T47D (cell line): ENCODE results near the gene GPLD1.
"Not testable (repeated sequence)": the region's sequence is repeated elsewhere in the genome, so short reads cannot be mapped to it uniquely, and the experiment has no call there.

Experiments
- DNase-seq, 2 experiments: peaks; one replicate each; pipeline versions ENCODE4 v3.0.0 to v3.0.0-alpha.2; 2011 to 2012; ENCODE audit warnings: low read depth in 1 of 2, low spot score in 1 of 2
- JUND ChIP-seq: IDR thresholded peaks from 2 replicates; pipeline ENCODE4 v1.6.1; 2012; ENCODE audit warnings: low read depth
- in situ Hi-C: cut with HindIII; loops from 2 replicates; pipeline ENCODE4 v1.10.0; 2016; ENCODE audit warnings: low sequenced_read_pairs, low pct_unique_long_range_greater_than_20kb

The GPLD1 gene

DNA sequence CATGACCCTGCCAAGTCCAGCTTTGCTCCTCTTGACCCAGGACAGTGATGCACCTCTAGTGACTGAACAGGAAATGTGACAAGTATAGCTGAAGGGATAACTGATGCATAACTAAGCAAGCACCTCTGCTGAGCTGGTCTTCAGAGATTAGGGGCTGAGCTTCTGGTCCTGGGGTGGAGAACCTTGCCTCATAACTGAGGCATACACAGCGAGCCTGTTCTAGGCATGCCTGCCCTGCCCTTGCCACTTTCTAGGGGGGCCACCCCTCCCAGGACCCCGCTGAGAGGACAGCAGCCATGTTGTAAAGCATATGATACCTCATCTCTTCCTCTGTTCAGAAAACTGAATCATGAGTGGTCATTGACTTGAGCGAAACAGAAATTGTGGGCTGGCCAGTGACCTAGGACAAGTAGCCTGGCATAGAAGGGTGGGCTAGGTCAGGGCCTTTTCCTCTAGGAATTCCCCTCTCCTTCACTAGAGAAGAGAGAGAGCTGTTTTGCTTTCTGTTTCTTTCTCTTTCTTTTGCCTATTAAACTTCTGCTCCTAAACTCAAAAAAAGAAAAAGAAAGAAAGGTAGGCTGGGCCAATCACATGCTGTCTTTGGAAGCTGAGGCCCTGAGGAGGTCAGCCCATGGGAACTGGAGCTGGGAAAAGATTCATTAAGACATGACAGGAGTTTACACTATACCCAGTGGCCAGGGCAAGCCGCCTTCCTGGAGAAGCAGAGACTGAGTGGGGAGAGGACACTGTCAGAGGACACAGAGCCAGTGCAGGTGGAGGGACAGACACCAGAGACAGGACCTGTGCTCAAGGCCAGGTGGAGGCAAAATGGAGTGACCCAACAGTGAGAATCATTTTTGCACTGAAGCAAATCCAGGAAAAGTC lies 28.5 kb upstream of the GPLD1 start:
- TF ChIP-seq JUND: no peak
- in situ Hi-C loops: no loop called here
- DNase-seq: no peak

DNA sequence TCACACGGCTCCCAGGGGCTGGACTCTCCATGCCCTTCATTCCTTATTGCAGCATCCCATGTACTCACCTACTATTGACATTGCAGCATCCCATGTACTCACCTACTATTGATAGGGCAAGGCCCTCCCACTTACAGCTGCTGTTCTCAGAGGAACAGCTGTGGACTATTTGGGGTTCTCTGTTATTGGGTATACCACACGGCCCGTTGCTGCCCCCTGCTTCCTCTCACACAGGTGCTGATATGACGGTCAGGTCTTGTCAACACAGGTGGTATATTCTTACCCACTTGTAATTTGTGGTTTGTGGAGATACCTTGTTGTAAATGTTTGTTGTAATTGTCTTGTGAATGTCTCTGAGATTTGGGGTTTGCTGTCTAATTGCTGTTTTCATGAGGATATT lies 24.2 kb upstream of the GPLD1 start:
- TF ChIP-seq JUND: no peak
- in situ Hi-C loops: no loop called here
- DNase-seq: no peak

DNA sequence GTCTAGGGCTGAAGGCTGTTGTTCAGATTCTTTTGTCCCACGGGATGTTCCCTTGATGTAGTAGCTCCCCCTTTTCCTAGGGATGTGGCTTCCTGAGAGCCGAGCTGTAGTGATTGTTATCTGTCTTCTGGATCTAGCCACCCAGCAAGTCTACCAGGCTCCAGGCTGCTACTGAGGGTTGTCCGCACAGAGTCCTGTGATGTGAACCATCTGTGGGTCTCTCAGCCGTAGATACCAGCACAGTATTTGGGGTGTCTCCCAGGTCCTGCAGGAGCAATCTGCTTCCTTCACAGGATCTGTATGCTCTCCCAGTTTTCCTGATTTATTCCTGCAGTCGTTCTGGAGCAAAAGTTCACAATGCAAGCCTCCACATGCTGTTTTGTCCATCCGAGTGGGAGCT lies 22.6 kb upstream of the GPLD1 start:
- in situ Hi-C loops, DNase-seq: not testable (repeated sequence)

DNA sequence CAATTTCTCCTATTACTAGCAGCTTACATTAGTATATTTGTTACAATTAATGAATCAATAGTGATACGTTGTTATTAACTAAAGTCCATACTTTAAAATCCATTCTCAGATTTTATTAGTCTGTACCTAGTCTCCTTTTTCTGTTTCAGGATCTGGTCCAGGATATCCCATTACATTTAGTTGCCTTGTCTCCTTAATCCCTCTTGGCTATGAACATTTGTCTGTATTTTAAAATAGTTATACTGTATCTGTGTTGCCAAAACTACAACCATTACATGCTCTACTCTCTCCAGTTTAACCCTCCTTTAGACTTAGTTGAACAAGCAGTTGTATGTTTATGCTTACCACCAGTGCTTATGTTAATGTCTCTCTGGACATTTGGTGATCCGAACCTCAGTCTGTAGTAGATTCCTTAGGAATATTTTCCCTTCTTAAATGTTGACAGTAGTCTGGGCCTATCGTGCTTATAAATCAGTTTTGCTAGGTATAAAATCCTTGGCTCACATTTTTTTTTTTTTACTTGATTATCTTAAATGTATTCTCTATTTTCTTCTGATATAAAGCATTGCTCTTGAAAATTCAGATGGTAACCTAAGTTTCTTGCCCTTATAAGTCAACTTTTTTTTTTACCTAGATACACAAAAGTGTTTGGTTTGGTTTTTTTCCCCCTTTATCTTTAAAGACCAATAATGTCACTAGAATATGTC lies 17.6 kb upstream of the GPLD1 start:
- in situ Hi-C loops: no loop called here
- DNase-seq: no peak

DNA sequence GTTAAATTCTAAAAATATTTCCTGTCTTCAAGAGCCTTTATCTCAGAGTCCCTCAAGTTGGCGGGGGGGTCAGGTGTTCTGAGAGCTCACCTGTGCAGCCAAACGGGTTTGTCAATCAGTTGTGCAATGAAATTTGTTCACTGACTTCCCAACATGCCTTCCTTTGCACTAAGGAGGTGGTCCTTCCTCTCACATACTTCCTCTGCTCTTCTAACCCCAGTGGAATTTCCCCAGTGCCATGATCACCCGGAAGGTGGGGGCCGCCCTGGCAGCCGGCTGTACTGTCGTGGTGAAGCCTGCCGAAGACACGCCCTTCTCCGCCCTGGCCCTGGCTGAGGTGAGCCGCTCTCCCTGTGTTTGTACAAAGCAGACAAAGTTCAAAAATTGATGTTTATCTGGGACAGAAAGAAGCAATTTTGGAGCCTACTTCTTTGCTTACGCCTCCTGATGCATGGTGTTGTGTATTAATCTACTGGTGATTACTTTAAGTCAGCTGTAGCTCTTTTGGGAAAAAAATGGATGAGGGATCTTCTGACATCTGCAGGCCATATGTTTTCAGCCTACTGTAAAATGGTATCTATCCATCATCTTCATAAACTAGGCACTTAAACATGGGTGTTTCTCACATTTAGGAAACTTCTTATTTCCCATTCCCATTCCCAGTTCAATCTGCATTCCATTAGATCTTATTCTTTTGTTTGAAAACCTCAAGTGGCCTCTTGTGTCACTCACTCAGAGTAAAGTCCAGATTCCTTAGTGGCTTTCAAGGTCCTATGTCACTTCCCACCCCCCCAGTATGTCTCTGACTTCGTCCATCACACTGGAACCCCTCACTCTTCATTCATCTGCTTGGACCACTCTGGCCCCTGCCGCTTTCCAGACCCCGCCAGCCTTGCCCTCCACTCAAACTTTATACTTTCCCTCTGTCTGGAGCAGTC lies 15.5 kb upstream of the GPLD1 start:
- peak in 1 of 2 experiments; percentile 27 for DNase-seq
- in situ Hi-C loops: no loop called here
- no peak for TF ChIP-seq JUND

More for the DNA sequence above, 17.6 kb upstream of the GPLD1 start:
- TF ChIP-seq JUND: no peak

DNA sequence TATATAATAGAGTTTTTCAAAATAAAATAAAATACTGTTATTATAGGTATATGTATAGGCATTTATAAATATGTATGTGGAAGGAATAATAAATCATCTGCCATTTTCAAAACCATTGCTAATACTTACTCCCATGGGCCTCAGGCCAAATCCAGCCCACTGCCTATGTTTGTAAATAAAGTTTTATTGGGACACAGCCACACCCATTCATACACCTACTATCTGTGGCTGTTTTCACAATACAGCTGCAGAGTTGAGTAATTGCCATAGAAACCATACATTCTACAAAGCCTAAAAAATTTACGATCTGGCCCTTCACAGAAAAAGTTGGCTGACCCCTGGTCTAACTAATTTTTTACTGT lies 14.9 kb upstream of the GPLD1 start:
- in situ Hi-C loops: no loop called here
- TF ChIP-seq JUND: no peak
- DNase-seq: no peak

DNA sequence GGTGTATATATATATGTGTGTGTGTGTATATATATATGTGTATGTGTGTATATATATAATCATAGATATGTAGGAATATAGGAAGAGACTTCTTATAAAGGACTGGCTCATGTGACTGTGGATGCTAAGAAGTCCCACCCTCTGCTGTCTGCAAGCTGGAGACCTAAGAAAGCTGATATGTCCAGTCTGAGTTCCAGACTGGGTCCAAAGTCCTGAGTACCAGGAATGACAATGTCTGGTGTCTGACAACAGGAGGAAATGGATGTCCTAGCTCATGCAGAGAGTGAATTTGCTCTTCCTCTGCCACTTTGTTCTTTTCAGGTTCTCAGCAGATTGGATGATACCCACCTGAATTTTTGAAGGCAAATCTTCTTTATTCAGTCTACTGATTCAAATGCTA lies 12.5 kb upstream of the GPLD1 start:
- TF ChIP-seq JUND: no peak
- in situ Hi-C loops: no loop called here
- DNase-seq: no peak

DNA sequence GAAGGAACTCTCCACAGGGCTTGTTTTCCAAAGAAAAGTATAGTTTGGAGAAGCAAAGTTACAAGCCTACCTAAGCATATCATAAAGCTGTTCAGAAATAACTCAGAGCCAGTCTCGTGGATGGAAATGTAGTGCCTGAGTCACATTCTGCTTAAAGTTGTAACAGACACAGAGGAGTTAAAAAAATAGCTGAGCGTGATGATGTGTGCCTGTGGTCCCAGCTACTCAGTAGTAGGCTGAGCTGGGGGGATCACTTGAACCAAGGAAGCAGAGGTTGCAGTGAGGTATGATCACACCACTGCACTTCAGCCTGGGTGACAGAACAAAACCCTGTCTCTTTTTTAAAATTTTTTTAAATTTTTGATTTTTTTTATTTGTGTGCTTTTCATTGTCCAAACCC lies 12.0 kb upstream of the GPLD1 start:
- in situ Hi-C loops: no loop called here
- no peak for DNase-seq
- TF ChIP-seq JUND: no peak

DNA sequence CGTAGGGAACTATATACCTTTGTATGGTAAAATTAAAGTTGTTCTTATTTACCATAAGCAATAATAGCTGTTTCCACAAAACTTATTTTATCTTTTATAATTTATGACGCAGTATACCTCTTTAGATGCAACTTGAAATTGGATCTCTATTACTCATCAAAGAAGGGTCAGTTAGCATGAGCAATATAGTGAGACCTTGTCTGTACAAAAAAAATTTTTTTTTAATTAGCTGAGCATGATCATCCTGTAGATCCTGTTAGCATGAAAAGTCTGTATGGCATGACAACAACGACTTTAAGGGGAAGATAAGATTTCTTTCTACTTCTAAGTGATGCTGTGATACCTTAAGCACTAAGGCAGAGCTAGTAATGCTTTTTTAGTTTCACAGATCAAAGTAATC lies 11.3 kb upstream of the GPLD1 start:
- TF ChIP-seq JUND: no peak
- DNase-seq: no peak
- in situ Hi-C loops: no loop called here

DNA sequence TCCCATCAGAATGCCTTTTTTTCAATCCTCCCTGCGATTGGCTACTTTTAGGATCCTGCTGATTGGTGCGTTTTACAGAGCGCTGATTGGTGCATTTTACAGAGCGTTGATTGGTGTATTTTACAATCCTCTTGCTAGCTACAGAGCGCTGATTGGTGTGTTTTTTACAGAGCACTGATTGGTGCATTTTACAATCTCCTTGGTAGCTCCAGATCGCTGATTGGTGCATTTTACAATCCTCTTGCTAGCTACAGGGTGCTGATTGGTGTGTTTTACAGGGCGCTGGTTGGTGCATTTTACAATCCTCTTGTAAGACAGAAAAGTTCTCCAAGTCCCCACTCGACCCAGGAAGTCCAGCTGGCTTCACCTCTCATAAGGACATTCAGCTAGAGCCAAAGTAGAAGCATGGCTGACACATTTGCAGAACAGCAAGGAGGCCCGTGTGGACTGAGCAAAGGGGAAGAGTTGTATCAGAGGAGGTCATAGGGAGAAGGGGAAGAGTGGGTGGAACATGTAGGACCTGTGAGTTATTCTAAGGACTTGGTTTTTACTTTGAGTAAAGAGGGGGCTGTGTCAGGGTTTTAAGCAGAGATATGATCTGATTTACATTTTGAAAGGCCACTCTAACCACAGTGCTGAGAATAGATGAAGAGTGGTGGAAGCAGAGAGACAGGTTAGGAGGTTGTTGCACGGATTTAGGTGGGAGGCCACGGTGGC lies 8.0 kb upstream of the GPLD1 start:
- no peak for DNase-seq
- in situ Hi-C loops: no loop called here
- TF ChIP-seq JUND: no peak

DNA sequence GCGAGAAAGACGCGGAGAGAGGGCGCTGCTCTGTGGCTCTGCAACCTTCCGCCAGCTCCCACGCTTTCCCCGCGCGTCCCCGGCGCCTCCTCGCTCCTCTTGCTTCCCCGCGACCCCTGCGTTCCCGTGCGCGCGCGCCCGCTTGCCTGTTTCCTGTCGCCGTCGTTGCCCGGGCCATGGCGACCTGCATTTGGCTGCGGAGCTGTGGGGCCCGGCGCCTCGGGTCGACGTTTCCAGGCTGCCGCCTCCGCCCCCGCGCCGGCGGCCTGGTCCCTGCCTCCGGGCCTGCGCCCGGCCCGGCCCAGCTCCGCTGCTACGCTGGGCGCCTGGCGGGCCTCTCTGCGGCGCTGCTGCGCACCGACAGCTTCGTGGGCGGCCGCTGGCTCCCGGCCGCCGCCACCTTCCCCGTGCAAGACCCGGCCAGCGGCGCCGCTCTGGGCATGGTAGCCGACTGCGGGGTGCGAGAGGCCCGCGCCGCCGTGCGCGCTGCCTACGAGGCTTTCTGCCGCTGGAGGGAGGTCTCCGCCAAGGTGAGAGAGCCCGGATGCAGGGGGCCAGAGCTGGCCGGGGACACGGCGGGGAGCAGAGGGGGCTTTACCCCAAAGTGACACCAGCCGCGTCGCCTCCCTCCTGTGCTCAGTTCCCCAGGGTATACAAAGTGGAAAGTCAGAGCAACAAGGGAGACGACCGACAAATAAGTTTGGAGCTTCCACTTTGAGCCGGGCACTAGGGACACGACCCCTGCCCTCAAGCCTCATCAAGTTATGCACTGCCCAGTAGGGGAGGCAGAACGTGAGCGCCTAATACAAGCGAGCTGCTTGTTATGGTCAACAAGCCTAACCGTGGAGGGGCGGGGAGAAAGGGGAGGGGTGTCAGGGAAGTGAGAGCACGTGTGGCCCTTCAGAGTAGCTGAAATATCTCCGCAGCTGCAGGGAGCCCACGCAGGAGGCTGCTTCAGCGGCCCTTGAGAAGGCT lies 5.7 kb upstream of the GPLD1 start, which contains the start of gene ALDH5A1:
TSS of gene ALDH5A1 (plus strand) at position 149 of the 975 bp plus-strand sequence. CDS start at position 177, 28 bp downstream.
- peak; percentile 64 to 79 for DNase-seq
- TF ChIP-seq JUND: no peak
- in situ Hi-C loops: no loop called here
